GM18867 (cell line): ENCODE data around the gene NBPF14.
A peak's percentile ranks its signal among the peaks of the same experiment; 100 is the strongest.
"Not testable (repeated sequence)": the region's sequence is repeated elsewhere in the genome, so short reads cannot be mapped to it uniquely, and the experiment has no call there.

Experiments used
- ATAC-seq: cut with Tn5 transposase; IDR thresholded peaks from one replicate; pipeline ENCODE4 v1.9.1; 2021; ENCODE audit warnings: mild to moderate bottlenecking, moderate library complexity; ENCODE audit not compliant: unreplicated experiment

The NBPF14 gene, protein sequence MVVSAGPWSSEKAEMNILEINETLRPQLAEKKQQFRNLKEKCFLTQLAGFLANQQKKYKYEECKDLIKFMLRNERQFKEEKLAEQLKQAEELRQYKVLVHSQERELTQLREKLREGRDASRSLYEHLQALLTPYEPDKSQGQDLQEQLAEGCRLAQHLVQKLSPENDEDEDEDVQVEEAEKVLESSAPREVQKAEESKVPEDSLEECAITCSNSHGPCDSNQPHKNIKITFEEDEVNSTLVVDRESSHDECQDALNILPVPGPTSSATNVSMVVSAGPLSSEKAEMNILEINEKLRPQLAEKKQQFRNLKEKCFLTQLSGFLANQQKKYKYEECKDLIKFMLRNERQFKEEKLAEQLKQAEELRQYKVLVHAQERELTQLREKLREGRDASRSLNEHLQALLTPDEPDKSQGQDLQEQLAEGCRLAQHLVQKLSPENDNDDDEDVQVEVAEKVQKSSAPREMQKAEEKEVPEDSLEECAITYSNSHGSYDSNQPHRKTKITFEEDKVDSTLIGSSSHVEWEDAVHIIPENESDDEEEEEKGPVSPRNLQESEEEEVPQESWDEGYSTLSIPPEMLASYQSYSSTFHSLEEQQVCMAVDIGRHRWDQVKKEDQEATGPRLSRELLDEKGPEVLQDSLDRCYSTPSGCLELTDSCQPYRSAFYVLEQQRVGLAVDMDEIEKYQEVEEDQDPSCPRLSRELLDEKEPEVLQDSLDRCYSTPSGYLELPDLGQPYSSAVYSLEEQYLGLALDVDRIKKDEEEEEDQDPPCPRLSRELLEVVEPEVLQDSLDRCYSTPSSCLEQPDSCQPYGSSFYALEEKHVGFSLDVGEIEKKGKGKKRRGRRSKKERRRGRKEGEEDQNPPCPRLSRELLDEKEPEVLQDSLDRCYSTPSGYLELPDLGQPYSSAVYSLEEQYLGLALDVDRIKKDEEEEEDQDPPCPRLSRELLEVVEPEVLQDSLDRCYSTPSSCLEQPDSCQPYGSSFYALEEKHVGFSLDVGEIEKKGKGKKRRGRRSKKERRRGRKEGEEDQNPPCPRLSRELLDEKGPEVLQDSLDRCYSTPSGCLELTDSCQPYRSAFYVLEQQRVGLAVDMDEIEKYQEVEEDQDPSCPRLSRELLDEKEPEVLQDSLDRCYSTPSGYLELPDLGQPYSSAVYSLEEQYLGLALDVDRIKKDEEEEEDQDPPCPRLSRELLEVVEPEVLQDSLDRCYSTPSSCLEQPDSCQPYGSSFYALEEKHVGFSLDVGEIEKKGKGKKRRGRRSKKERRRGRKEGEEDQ (N-terminal part only)

DNA sequence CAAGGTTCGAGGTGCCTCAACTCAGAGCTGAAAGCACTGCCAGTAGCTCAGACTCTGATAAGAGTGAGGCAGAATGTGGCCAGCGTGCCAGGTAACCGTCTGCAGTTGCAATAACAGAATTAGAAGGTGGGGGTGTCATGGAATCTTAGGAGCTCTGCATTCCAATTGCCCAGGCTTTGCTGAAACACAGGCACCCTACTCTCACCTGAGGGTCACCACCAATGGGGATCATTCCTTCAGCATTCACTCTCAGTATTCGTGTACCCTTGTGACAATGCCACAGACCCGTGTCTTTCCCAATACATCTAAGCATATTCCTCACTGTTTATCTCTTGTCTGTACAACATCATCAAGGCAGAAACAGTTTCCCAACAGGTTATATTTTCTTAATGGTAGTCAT, at the start of gene NBPF14:
Gene NBPF14, minus strand, starts transcription at position 101 of the 400 bp plus-strand sequence. CDS start 294 bp downstream, outside the sequence.
- ATAC-seq = not testable (repeated sequence)

DNA sequence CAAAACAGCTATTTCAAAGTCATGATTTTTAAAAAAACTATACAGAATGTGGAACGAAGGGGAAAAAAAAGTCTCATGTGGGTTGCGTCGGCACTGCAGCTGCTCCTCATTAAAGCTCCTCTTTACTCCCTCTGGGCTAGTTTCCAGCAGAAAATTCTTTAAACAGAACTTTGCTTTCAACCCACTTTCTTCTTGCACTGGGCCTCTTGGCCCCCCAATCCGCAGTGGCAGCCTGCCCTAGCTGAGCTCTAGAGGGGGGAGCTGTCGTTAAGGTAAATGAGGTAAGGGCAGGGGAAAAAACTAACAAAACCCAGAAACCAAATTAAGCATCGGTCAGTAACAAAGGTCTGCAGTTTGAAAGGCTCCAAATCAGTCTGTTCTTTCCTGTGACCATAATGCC, 29.6 kb upstream of the NBPF14 start:
- ATAC-seq = not testable (repeated sequence)

DNA sequence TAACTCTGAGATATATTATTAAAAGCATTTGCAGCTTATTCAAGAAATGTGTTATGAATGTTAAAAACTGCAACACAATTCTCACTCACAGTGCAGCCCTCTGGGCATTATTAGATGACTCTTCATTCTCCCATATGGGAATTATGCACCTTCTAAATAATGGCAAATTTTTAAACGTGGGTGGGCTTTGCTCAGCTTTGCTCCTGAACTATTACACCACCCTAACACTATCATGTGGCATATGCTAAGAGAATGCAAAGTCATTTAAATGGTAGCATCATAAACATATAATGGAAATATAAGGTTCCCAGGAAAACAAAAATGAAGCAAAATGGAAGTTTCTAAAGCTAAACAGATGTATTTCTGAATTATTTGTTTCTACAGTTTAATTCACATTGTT, 22.4 kb upstream of the NBPF14 start:
- ATAC-seq = not testable (repeated sequence)

DNA sequence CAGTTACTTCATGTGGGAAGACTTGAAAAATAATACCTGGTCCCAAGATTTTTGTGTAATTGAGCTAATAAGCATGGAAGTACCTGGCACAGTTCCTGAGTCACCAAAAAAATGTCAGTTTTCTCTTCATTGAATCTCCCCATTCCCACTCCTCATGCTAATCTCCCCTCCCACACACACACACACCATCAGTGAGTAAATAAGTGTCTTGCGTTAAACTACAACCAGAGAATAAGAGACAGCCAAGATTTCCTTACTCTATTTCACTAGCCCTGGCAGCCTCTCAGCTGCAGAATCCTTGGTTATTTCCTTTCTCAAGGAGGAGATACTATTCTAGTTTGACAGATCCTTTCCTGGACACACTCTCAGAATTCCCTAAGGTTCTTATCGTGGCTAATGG, 9.5 kb upstream of the NBPF14 start:
- ATAC-seq = not testable (repeated sequence)

DNA sequence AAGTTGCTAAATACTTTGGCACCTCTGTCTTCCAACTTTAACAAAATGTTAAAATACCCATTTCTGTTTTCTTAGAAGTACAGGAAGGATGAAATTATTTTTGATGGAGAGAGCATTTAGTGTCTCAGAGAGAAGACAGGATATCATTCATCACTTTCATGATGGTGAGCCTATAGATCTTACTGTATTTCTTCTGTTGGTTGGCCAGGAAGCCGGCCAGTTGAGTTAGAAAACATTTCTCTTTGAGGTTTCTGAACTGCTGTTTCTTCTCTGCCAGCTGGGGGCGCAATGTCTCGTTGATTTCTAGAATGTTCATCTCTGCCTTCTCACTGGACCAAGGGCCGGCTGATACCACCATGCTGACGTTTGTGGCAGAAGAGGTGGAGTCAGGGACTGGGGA, 451 bp downstream of the NBPF14 start:
- ATAC-seq = not testable (repeated sequence)

DNA sequence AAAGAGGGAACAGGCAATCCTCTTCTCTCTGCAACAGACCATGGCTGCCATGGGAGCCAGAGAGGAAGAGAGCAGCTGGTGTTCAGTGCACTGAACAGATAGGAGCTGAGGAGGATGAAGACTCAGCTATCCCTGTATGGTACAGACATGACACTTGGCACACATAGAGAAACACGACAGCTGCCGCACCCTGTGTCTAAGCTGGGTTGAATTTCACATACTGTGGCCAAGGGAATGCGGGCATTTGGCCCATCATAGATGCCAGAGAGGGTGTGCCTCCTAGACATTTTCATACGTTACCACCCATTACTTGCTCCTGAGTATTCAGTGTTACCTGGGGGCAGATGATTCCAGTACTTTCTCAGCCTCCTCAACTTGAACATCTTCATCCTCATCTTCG, 4.7 kb downstream of the NBPF14 start:
- ATAC-seq = not testable (repeated sequence)

DNA sequence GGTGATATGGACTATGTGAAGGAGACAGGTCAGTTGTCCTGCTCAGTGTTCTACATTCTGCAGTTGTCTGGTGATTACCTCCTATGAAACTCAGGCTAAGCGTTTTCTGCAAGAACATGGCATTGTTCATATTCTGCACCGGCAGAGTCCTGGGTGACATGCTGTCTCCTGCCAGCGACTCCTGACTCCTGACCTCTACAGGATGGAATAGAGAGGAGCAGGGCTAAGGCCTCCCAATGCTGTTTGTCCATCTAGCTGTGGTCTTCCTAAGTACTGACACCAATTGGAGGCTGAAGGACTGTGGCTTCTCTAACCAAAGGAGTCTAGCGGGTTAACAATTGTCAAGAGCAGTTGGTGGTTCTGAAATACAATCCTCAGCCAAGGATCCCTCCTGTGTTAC, 63.7 kb downstream of the NBPF14 start:
- ATAC-seq = not testable (repeated sequence)

DNA sequence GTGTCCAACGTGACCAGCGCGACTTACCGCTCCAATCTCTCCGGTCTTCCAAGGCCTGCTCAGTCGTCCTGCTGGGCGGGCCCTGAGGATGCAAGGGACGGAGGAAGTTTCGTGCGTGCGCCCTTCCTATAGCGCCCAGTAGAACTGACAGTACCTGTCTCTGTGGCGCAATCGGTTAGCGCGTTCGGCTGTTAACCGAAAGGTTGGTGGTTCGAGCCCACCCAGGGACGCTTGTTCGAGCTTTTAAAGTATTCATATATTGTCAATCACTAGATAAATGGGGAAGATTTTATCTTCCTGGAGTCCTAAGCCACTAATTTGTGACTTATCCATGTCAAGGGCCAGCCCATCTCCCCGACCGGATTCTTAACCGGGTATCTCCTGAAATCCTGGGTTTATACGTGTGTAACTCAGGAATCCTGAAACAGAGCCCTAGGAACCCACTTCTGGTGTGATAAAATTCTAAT, 66.7 kb downstream of the NBPF14 start:
- not testable (repeated sequence) for ATAC-seq

DNA sequence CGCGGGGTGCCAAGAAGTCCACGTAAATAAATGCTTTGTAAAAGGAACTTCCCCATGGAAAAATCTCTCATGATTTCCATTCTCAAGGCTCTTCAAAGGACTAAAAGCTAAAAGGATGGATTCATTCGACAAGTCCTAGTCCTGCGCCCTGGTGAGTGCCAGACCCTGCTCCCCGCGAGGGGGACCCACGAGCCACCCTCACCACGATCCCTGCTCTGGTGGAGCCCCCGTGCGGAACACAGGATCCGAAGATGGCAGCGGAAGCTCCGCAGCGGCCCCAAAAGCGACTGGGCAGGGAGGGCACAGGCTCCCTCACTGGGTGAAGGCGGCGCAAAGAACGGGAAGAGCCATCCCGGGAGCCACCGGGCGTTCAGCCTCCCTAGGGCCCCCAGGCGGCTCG, 67.2 kb downstream of the NBPF14 start:
- ATAC-seq = not testable (repeated sequence)

DNA sequence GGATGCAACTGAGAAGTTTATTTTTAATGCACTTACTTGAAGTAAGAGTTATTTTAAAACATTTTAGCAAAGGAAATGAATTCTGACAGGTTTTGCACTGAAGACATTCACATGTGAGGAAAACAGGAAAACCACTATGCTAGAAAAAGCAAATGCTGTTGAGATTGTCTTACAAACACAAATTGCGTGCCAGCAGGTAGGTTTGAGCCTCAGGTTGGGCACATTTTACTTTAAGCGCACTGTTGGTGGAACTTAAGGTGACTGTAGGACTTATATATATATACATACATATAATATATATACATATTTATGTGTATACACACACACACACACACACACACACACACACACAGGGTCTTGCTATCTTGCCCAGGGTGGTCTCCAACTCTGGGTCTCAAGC, 69.2 kb downstream of the NBPF14 start:
- not testable (repeated sequence) for ATAC-seq

DNA sequence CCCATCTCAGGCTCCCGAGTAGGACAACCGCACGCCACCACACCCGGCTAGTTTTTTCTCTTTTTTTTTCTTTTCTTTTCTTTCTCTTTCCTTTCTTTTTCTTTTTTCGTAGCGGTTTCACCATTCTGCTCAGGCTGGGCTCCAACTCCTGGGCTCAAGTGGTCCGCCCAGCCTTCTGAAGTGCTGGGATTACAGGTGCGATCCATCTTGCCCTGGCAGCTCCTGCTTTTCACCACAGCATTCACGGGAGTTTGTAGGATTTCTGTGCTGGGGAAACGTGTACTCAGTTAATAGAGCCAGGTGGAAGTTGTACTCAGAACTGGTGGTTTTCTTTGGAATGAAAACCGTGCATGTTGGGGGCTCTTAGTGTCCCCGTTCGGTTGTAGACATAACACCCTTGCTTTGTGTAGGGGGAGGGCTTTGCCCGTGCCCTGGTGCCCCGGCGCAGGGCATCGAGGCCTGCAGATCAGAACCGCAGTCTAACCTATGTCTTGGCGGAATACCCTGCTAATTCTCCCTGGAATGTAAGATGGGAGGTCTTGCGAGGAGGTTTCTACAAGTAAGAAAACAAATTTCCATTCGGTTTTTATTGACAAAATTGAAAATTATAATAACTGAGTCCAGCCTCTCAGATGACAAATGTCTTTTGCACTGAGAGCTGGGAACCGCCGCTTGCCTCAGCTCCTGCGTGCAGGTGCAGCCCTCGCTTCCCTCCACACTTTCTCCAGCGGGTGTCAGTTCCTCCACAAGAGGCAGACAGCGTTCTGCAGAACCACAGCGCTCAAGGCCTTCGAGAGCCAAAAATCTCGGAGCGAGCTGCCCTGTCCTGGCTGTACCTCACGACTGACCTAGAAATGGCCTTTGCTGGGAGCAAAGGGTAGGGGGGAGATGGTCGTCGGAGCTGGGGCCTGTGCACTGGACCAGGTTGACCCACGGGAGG, 72.3 kb downstream of the NBPF14 start:
- ATAC-seq = peak; percentile 24

DNA sequence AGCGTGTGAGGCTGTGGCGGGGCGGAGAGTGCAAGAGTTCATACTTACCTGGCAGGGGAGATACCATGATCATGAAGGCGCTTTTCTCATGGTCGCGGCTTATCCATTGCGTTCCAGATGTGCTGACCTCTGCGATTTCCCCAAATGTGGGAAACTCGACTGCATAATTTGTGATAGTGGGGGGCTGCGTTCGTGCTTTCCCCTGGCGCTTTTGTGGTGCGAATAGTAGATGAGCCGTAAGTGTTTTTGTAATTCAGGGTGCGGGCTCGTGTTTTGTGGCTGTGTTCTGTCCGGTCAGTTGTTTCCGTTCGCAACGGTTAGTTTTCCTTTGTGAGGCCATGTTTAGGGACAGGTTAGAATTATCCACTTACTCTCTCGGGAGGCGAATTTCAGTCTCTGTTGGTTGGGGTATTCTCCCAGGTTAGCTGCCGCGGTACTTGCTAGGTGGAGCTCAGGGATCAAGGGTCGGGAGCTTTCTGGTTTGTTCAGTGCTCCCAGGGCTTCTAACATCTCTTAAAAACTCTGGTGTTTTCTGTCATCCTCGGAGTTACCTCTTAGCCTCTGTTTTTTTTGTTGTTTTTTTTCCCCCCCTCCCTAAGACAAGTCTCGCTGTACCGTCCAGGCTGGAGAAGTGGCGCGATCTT, 73.1 kb downstream of the NBPF14 start:
- peak; percentile 77 for ATAC-seq

DNA sequence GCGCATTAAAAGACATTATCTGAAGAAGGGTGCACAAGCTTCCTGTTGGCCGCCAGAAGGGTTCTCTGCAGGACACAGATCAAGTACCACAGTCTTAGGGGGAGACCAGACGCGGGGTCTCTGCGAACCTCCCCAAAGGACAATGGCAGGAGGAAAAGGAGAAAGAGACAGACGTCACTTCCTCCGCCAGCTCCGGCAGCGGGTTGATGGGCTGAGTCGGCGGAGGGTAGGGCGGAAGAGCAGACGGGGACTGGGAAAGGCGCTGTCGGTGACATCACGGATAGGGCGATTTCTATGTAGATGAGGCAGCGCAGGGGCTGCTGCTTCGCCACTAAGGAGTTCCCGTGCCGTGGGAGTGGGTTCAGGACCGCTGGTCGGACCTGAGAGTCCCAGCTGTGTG, 73.7 kb downstream of the NBPF14 start:
- peak; percentile 61 for ATAC-seq

DNA sequence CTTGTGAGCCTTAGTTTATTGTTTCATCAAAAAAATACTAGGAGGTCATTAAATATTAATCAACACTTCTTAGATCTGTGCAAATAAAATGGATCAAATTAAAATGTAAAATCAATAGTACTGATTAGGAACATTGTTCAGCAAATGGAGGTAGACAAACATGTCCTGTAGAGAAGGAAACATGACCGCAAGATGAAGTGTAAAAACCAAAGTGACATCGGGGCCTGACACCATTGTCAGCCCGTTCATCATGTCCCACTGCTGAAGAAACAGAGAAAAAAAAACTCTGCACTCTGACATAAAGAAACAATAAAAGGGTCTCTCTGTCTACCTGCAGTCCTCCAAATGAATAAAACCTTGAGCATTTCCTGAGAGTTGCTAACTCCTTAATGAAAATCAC, 81.5 kb downstream of the NBPF14 start:
- not testable (repeated sequence) for ATAC-seq

DNA sequence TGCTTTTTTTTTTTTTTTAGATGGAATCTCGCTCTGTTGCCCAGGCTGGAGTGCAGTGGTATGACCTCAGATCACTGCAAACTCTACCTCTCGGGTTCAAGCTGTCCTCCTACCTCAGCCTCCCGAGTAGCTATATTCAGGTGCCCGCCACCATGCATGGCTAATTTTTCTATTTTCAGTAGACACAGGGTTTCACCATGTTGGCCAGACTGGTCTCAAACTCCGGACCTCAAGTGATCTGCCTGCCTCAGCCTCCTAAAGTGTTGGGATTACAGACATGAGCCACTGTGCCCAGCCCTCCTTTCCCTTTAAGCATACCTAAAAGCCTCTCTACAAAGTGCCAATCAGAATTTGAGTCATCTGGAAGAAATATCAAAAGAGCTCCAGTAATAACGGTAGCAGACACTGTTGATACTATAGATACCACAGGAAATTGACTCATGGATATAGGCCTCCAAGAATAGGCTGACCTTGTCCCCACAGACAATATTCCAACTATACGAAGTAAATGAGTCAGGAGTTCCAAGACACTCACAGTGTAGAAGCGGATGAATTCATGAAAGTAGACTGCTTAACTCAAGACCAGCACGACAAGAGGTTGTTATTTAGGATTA, 83.1 kb downstream of the NBPF14 start:
- ATAC-seq = not testable (repeated sequence)

DNA sequence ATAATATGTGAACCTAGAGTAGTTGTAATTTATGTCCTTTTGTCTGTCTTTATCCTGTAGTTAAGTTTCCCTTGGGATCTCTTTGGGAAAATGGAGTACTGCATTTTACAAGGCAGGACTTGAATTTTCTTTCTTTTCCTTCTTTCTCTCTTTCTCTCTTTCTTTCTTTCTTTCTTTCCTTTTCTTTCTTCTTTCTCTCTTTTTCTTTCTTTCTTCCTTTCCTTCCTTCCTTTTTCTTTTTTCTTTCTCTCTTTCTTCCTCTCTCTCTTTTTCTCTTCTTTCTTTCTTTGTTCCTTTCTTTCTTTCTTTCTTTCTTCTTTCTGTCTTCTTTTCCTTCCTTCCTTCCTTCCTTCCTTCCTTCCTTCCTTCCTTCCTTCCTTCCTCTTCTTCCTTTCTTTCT, 101.9 kb downstream of the NBPF14 start:
- not testable (repeated sequence) for ATAC-seq

DNA sequence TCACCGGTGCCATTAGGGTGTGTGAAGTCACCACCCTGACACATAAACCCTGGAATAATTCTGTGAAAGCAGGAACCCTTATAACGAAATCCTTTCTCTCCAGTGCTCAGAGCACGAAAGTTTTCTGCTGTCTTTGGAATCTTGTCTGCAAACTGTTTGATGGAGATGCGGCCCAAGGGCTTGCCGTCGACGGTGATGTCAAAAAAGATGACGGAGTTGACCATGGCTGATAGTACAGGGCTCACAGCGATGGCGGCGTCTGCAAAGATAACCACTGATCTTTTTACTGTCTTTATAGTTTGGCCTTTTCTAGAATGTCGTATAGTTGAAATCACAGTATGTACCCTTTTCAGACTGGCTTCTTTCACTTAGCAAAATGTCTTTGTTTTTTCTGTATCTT, 112.8 kb downstream of the NBPF14 start, which contains the start of gene PPIAL4G:
Gene PPIAL4G, minus strand, starts transcription at position 274 of the 400 bp plus-strand sequence. Its CDS starts 50 bp downstream, at position 224.
- not testable (repeated sequence) for ATAC-seq
